Activated CD4-positive, alpha-beta T cell treated with anti-CD3 and anti-CD28 coated beads, Interleukin-2, amount 50 U/mL, for 4 hours (primary cell): ENCODE results near the gene CRLF1.
"Not testable (repeated sequence)": the region's sequence is repeated elsewhere in the genome, so short reads cannot be mapped to it uniquely, and the experiment has no call there.

ENCODE experiments used
- DNase-seq, 2 experiments: peaks; one replicate each; pipeline ENCODE4 v3.0.0-alpha.2; 2020

Gene CRLF1

DNA sequence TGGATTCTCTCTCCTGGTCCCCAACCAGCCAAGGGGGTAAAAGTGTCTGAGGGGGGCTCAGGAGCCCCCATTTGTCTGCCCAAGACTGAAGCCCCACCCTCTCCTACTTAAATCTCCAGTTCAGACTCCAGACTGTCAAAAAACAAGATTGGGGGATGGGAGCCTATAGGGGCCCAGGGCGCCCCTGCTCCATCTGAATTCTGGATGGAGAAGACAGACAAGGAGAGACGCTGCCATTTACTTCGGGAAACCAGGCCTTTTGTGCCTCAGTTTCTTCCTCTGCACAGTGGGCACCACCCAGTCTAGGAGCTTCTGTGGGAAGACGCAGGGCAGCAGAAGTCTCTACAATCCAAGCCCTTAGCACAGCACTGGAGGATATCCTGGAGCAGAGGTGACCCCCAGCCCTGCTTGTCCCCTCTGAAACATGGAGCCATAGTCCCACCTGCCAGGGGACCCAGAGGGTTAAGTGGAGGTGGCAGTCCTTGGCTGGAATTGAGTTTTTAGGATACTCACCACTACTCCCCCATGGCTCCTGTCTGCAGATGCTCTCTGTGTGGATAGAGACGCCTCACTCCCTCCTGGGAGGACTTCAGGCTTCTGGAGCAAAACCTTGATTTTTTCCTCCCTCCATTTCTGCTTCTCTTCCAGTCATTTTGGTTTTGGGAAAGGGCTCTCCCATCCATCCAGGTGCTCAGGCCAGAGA, 1.7 kb upstream of the CRLF1 start:
- no peak for DNase-seq

DNA sequence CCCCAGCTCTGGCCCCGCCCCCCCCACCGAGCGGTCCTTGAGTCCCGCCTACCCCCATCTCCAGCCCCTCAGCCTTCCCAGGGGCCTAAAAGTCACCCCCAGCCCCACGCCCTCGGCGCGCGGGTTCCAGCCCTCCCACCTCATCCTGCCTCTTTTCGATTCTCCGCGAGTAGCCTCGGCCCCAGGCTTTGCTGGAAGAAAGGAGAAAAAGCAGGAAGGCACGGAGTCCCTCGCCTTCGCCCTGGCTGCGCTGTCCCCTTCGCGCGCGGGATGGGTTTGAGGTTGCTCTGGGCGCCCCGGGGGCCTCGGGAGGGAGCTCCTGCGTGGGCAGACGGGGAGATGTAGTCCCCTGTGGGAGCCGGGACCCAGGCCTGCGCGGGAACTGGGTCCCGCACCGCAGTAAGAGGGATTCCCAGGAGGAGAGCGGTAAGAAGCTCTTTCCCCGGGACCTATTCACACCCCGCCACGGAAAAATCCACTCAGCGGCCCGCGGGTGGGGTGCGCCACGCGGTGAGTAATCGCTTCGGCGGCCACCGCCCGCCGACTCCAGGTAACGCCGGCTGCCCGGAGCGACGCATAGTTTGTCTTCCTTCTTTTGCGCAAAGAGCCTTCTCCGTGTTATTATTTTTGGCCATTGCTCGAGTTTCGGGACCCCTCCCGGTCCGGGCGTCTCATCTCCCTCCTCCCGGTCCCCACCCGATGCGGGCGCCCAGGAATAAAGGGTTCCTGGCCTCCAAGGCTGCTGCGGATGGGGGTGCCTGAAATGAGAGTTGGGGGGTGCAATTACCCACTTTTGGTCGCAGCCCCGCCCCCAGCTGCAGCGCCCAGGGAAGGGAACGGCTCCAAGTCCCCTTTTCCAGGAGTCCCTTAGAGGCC, 865 bp upstream of the CRLF1 start:
- DNase-seq: peak; percentile 45 to 50

- DNase-seq: no peak
Observed at GRCh38 chr19:18605546-18606280, 886 bp downstream of the CRLF1 start.

DNA sequence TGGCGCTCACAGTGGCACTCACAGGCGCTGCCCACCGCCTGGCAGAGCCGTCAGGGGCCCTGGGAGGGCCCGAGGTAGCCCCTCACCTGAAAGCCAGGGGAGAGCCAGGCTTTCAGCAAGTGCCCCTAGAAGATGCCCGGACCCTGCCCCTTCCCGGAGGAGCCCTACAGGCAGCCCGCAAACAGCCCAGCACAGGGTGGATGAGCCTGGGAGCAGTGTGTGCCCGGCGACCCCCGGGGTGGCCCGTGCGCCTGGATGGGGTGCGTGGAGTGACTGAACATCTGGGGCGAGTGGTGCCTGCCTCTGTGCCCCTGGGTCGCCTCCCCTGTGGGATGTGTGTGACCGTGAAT, 1.4 kb downstream of the CRLF1 start:
- no peak for DNase-seq

GRCh38 chr19:18604820-18605159, 1.8 kb downstream of the CRLF1 start:
- no peak for DNase-seq

DNA sequence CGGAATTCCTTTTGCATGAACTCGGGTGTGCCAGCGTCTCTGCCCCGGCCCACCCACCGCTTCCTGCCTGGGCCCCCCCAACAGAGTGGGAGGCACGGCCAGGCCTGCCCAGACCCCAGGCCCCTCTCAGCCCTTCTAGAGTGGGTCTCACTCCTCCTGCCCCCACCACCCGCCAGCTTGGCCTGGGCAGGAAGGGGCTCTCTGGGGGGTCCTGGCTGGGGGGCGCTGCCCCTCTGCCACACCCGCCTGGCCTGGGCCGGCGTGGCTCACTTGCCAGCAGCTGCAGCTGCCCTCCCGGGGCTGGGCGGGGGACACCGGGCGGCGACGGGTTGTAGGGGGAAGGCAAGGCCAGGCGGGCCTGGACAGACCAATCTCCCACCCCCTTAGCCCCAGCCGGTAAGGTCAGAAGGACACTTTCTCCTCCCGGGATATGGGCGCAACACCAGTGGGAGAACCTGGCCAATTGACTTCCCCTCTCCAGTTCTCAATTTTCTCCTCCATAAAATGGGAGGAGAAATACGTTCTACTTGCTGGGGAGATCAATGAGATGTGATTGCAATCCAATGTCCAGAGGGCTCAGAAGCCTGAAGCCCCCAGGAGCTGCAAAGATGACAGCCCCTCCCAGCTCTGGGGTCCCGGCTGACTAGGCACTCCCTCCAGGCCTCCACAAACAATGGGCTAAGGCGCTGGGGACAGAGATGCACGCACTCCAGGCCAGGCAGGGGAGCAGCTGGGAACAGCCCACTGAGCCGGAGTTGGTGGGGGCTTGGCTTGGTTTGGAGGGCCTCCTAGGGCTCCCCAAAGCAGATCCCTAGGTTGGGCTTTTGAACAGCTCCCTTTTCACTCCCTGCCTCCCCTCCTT, 2.4 kb downstream of the CRLF1 start:
- no peak for DNase-seq

DNA sequence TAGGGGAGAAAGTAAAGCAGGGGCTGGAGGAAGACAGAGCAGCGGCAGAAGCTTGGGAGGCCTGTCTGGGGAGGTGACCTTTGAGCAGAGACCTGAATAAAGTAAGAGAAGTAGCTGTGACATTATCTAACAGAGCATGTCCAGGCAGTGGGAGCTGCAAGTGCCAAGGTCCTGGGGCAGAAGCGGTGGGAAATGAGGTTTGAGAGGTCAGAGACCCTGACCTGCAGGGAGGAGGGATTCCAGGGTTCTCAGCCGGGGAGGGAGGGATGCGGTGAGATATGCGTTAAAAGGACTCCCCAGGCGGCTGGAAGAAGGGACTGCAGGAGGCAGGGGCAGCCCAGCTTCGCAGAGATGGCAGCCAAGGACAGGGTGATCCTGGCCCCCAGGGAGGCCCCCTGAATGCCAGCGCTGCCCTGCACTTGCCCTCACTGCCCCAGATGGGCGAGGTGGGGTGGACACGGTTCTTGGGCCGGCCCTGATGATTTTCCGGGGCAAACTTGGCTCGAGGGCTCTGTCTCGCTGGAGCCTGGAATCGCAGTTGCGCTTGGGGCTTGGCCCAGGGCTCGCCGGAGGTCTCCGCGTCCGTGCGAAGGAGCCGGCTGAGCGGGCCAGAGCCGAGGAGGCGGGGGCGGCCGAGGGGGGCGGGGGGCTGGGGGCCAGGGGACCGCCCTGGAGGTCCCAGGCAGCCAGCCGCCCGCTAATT, 3.2 kb downstream of the CRLF1 start:
- DNase-seq: no peak

DNA sequence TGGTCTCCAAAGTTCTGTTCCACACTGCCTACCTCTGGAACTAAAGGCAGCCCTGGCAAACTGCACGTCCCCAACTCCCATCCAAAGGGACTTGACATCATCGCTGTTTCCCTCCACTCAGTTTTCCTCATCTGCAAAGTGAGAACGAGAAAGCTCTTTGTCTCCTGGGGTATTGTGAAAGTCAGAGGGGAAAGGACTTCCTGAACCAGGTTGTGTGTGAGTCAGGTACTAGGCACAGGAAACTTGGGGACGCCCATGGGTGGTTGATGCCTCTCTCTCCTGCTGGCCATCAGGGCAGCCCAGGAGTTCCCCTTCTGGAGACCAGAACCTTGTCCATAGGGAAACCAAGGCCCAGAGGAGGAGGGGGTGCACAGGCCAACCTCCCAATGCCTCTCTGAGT, 4.7 kb downstream of the CRLF1 start:
- no peak for DNase-seq

DNA sequence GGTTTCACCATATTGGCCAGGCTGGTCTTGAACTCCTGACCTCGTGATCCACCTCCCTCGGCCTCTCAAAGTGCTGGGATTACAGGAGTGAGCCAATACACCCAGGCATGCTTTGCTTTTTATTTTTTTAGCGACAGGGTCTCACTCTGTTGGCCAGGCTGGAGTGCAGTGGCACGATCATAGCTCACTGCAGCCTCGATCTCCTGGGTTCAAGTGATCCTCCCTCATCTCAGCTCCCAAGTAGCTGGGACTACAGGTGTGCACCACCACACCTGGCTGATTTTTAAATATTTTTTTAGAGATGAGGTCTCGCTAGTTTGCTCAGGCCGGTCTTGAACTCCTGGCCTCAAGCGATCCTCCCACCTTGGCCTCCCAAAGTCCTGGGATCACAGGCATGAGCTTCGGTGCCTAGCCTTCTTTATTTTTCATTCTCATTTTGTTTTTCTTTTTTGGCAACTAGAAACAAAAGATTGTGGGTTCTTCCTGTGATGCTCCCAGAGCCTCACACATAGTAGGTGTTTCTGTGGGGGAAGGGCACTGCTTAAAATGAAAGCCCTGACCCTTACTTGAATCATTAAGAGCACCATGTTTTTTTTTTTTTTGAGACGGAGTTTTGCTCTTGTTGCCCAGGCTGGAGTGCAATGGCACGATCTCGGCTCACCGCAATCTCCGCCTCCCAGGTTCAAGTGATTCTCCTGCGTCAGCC, 5.8 kb downstream of the CRLF1 start:
- not testable (repeated sequence) for DNase-seq

- DNase-seq: no peak
Observed at GRCh38 chr19:18599485-18599884, 7.1 kb downstream of the CRLF1 start.

DNA sequence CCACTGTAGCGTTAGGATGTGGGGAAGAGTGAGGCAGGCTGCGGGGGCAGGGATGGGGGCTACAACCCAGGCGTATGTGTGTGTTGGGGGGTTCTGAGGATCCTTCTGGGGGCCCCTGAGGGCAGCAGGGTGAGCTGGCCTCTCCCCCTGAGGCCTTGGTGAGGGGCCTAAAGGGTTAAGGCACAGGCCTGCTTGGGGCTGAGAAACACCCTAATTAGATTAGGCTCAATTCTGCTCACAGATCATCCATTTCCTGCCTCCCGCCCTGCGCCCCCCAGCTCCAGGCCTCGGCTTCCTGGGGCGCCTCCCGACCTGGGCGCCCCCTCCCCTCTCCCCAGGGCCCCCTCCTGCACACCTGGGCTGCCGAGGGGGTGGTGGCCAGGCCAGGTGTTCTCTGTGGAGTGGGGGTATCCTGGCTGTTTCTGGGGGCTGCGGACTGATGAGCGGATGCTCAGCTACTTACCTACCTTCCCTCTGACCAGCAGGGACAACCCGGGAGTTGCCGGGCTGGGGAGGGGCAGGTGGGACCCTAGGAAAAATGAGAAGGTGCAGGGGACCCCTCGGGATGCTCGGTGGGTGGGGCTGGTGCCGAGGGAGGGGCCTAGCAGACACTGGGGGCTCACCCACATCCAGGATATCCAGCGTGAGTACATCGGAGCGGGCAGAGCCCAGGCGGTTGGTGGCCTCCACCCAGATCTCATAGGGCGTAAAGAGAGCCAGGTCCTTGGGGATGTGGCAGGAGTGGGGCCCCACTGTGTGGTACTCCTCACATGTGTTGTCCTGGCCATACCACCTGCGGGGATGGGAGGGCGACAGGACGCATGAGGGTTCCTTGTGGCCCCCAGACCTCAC, 8.6 kb downstream of the CRLF1 start:
- no peak for DNase-seq

DNA sequence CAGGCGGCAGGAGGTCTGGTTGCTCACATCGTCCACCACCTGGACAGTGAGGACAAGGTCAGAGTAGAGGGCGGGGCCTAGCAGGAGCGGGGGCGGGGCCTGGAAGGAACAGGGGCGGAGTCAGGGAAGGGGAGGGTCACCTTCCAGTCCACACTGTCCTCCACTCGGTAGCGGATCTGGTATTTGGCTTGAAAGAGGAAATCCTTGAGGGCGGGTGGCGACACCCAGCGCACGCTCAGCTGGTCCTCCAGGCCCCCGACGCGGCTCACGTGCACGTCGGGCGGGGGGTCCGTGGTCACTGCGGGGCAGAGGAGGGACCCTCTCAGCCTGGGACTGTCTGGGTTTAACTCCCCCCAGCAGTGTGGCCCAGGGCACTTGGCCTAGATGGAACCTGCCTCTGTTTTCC, 9.8 kb downstream of the CRLF1 start:
- no peak for DNase-seq

- no peak for DNase-seq
Observed at GRCh38 chr19:18595475-18595874, 11.1 kb downstream of the CRLF1 start.

GRCh38 chr19:18594824-18595373, 11.7 kb downstream of the CRLF1 start:
- DNase-seq: no peak

DNA sequence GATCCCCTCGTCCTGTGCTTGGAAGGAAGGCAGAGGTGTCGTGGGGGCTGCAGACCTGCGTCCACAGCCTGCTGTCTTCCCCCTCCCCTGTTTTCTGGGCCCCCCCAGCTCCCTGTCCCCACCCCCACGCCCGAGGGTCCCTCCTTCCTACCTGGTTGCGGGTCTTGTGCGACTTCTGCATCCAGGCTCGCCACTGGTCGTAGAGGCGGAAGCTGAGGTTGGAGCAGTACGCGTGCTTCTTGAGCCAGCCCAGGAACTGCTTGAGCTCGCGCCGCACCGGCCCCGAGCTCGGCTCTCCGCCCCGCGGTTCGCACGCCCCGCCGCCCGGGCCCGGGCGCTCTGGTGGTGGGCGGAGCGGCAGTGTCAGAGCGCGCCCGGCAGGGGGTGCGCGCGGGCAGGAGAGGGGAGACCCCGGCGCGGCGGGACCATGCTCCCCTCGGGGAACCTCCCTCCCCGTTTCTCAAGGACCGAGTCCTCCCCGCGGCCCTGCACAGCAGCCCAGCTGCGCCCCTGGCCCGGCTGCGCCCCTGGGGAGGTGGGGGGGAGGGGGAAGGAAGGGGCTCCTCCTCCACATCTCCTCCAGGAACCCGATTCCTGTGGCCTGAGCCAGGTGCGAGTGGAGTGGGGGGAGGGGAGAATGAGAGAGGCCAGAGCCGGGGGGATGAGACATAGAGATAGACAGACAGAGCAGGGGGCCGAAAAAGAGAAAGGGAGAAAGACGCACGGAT, 12.3 kb downstream of the CRLF1 start:
- peak; percentile 70 to 71 for DNase-seq

- no peak for DNase-seq
Observed at GRCh38 chr19:18593367-18594095, 13.1 kb downstream of the CRLF1 start.

GRCh38 chr19:18592732-18593131, 13.9 kb downstream of the CRLF1 start:
- not testable (repeated sequence) for DNase-seq

DNA sequence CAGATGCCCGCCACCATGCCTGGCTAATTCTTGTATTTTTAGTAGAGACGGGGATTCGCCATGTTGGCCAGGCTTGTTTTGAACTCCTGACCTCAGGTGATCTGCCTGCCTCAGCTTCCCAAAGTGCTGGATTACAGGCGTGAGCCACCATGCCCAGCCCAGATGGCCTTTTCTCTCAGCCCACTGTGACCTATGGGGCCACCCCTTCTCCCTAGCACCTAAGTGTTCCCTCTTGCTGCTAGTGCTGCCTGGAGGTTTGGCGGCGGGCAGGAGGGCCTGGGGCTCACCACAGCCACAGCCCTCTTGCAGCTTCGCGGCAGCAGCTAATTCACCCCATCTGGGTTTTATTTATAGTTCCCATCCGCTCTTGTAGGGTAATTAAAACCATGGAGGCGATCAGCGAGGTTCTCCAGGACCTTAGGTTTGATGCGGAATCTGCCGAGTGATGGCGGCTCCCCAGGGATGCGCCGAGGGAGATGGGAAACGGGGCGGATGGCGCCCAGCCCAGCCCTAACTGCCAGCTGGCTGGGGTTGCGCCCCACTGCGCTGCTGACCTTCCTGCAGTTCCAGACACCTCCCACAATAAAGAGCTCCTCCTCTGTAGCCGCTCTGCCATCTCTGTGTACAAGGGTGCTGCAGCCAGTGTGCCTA, 14.7 kb downstream of the CRLF1 start:
- DNase-seq: no peak
